ENCODE results near the gene KIFAP3. TPM values are rescaled to one million over a fixed set of nuclear protein-coding genes. Genes with fewer than 3 reads are reported as not detected.
A peak's percentile ranks its signal among the peaks of the same experiment; 100 is the strongest.

KIFAP3 gene
- total and polyA plus RNA-seq, 2 donors (not counting 1 experiment from before 2014, with no cell fraction given), result 30.2 to 42.9 TPM

DNA sequence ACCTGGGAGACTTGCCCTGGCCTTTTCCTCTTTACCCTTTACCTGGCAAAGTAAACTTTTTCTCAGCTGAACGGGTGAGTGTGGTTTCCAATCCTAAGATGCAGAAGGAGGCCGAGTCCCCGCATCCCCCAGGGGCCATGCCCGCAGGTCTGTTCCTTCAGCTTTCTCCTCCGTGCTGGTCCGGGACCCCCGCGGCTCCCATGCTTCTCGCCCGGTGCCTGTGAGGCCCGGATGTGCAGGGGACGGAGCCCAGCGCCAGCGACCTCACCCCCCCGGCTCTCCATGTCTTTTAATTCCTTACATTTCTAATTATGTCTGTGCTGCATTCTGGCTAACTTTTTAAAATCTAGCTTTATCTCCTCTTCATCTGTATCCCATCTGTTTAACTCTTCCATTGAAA, 159.3 kb downstream of the KIFAP3 start:
- Histone ChIP-seq H2AFZ (ENCODE audit: low read length) (no peak overlapping the region), H3K4me2 (ENCODE audit: extremely low read depth, insufficient read depth, low read length) (no peak overlapping the region), H3K4me3 (replicated peaks in 1 of 4; ENCODE audit: control extremely low read depth in 1 of 4, insufficient read depth in 1 of 4, low read depth in 3 of 4, low read length in 4 of 4) (no peak overlapping the region), H3K9me3 (ENCODE audit: control insufficient read depth, insufficient read depth, low read depth, low read length) (no peaks in the 10 kb centered on the region), H3K79me2 (ENCODE audit: control insufficient read depth, insufficient read depth, low read length) (no peaks in the 10 kb centered on the region), H3K4me1 (ENCODE audit: control insufficient read depth, extremely low read depth, insufficient read depth, low read length) (peaks cover 2% of the 10 kb centered on the region), H3K27ac (ENCODE audit: insufficient read depth, low read length) (no peak overlapping the region), H3K36me3 (ENCODE audit: control insufficient read depth, insufficient read depth, low read length) (no peaks in the 10 kb centered on the region), H4K20me1 (ENCODE audit: control insufficient read depth, extremely low read depth, insufficient read depth, low read length) (no peaks in the 10 kb centered on the region), H3K9ac (ENCODE audit: insufficient read depth, low read length) (no peak overlapping the region), H3K27me3 (ENCODE audit: control insufficient read depth, insufficient read depth, low read length) (no peaks in the 10 kb centered on the region)
- no peak for TF ChIP-seq EZH2 (IDR thresholded peaks at IDR 0.05; ENCODE audit: low read length, missing control alignments)
- TF ChIP-seq, protein P1, sequence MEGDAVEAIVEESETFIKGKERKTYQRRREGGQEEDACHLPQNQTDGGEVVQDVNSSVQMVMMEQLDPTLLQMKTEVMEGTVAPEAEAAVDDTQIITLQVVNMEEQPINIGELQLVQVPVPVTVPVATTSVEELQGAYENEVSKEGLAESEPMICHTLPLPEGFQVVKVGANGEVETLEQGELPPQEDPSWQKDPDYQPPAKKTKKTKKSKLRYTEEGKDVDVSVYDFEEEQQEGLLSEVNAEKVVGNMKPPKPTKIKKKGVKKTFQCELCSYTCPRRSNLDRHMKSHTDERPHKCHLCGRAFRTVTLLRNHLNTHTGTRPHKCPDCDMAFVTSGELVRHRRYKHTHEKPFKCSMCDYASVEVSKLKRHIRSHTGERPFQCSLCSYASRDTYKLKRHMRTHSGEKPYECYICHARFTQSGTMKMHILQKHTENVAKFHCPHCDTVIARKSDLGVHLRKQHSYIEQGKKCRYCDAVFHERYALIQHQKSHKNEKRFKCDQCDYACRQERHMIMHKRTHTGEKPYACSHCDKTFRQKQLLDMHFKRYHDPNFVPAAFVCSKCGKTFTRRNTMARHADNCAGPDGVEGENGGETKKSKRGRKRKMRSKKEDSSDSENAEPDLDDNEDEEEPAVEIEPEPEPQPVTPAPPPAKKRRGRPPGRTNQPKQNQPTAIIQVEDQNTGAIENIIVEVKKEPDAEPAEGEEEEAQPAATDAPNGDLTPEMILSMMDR (conservative IDR thresholded peaks at IDR 0.05 in 1 of 2, IDR thresholded peaks at IDR 0.05 in 1 of 2; ENCODE audit: low read depth in 1 of 2, low read length in 2 of 2), result no peak
- no peak for DNase-seq (ENCODE audit: low read depth in 2 of 2)

DNA sequence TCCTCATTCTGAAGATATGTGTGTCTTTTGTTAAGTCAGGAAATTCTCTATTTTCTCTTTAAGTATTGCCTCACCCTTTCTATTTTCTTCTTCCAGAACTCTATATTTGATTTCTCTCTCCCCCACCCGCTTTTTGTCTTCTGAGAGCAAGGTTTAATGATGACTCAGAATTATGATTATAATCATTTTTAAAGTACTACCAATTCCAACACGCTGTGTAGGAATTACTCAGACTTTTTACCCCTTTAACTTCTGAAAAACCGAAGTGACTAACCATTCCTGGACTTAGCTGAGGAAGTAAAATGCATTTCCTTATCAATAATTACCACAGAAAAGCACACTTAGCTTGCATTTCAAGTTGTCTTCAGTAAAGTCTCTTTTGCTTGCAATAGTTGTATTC, 160.0 kb downstream of the KIFAP3 start:
- H3K4me2 ChIP-seq (ENCODE audit: extremely low read depth, insufficient read depth, low read length), result peak overlapping the region; percentile 44
- H3K9me3 ChIP-seq (ENCODE audit: control insufficient read depth, insufficient read depth, low read depth, low read length), result no peaks in the 10 kb centered on the region
- no peaks in the 10 kb centered on the region for H3K36me3 ChIP-seq (ENCODE audit: control insufficient read depth, insufficient read depth, low read length)
- H3K27me3 ChIP-seq (ENCODE audit: control insufficient read depth, insufficient read depth, low read length), result no peaks in the 10 kb centered on the region
- peaks cover 2% of the 10 kb centered on the region for H3K4me1 ChIP-seq (ENCODE audit: control insufficient read depth, extremely low read depth, insufficient read depth, low read length)
- no peaks in the 10 kb centered on the region for H4K20me1 ChIP-seq (ENCODE audit: control insufficient read depth, extremely low read depth, insufficient read depth, low read length)
- H3K9ac ChIP-seq (ENCODE audit: insufficient read depth, low read length), result no peak overlapping the region
- no peak overlapping the region for H3K27ac ChIP-seq (ENCODE audit: insufficient read depth, low read length)
- no peak overlapping the region for H2AFZ ChIP-seq (ENCODE audit: low read length)
- H3K79me2 ChIP-seq (ENCODE audit: control insufficient read depth, insufficient read depth, low read length), result no peaks in the 10 kb centered on the region
- no peak overlapping the region for H3K4me3 ChIP-seq (replicated peaks in 1 of 4; ENCODE audit: control extremely low read depth in 1 of 4, insufficient read depth in 1 of 4, low read depth in 3 of 4, low read length in 4 of 4)
- peak; percentile 48 to 70 for DNase-seq (ENCODE audit: low read depth in 2 of 2)
- TF ChIP-seq EZH2 (IDR thresholded peaks at IDR 0.05; ENCODE audit: low read length, missing control alignments), result no peak
- TF ChIP-seq, protein P1 (conservative IDR thresholded peaks at IDR 0.05 in 1 of 2, IDR thresholded peaks at IDR 0.05 in 1 of 2; ENCODE audit: low read depth in 1 of 2, low read length in 2 of 2), result no peak

DNA sequence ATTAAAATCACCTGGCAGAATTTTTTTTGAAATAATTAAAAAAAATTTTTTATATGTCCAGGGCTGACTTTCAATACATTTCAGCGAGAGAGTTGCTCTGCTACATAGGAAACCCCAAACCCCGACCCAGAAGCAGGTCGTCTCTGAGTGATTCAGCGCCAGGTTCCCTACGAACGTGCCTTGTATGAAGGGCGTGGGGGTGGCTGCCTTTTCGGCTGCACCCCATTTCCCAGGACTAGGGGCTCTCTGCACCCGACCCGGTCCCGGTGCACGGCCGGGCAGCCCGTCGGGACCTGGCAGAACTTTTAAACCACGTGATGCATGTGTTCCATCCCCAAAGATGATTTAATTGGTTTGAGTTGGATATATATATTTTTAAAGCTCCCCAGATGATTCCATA, 165.0 kb downstream of the KIFAP3 start:
- Histone ChIP-seq H3K36me3 (ENCODE audit: control insufficient read depth, insufficient read depth, low read length) (no peaks in the 10 kb centered on the region), H3K4me3 (replicated peaks in 1 of 4; ENCODE audit: control extremely low read depth in 1 of 4, insufficient read depth in 1 of 4, low read depth in 3 of 4, low read length in 4 of 4) (no peak overlapping the region), H3K79me2 (ENCODE audit: control insufficient read depth, insufficient read depth, low read length) (no peaks in the 10 kb centered on the region), H3K4me1 (ENCODE audit: control insufficient read depth, extremely low read depth, insufficient read depth, low read length) (no peaks in the 10 kb centered on the region), H3K4me2 (ENCODE audit: extremely low read depth, insufficient read depth, low read length) (no peak overlapping the region), H3K9ac (ENCODE audit: insufficient read depth, low read length) (no peak overlapping the region), H3K9me3 (ENCODE audit: control insufficient read depth, insufficient read depth, low read depth, low read length) (no peaks in the 10 kb centered on the region), H4K20me1 (ENCODE audit: control insufficient read depth, extremely low read depth, insufficient read depth, low read length) (no peaks in the 10 kb centered on the region), H2AFZ (ENCODE audit: low read length) (no peak overlapping the region), H3K27ac (ENCODE audit: insufficient read depth, low read length) (no peak overlapping the region), H3K27me3 (ENCODE audit: control insufficient read depth, insufficient read depth, low read length) (no peaks in the 10 kb centered on the region)
- TF ChIP-seq, protein P1 (conservative IDR thresholded peaks at IDR 0.05 in 1 of 2, IDR thresholded peaks at IDR 0.05 in 1 of 2; ENCODE audit: low read depth in 1 of 2, low read length in 2 of 2), result no peak
- TF ChIP-seq EZH2 (IDR thresholded peaks at IDR 0.05; ENCODE audit: low read length, missing control alignments), result no peak
- no peak for DNase-seq (ENCODE audit: low read depth in 2 of 2)
